Right ventricle myocardium inferior (tissue), 1 donor: Measurements from ENCODE around the gene TFAP2C. TPM values are rescaled to one million over a fixed set of nuclear protein-coding genes. Genes with fewer than 3 reads are reported as not detected.

Experiments used
- ATAC-seq: fragments of 200-7000 bp; cut with Tn5 transposase; one replicate; pipeline ENCODE4 v1.9.1; 2020; ENCODE audit warnings: mild to moderate bottlenecking, moderate library complexity
- DNase-seq: peaks from one replicate; pipeline ENCODE4 v3.0.0; 2021; ENCODE audit errors: missing footprints
- intact Hi-C: fragments of 100-400 bp; cut with DNase I; formaldehyde crosslinking; loops from one replicate; pipeline ENCODE4 v1.11.0; 2022
- long read RNA-seq: library from polyadenylated mRNA; unstranded; transcript quantifications from one replicate; pipeline ENCODE4 v2.0.0, GENCODE V29; 2021
- total RNA-seq: library from RNA; stranded (reverse); fragmentation: NEBNext Ultra II Directional; extraction: Animal tissue kit (Norgen Biotek cat#: 25700); gene quantifications from one replicate; pipeline ENCODE4 v1.2.1, GENCODE V29; 2021
- donor health status: DM: no; HTN: yes; CAD: no; lungs with severe emphysema.

Gene TFAP2C
- total RNA-seq, result 0.22 TPM
- long read RNA-seq, result 0 reads

DNA sequence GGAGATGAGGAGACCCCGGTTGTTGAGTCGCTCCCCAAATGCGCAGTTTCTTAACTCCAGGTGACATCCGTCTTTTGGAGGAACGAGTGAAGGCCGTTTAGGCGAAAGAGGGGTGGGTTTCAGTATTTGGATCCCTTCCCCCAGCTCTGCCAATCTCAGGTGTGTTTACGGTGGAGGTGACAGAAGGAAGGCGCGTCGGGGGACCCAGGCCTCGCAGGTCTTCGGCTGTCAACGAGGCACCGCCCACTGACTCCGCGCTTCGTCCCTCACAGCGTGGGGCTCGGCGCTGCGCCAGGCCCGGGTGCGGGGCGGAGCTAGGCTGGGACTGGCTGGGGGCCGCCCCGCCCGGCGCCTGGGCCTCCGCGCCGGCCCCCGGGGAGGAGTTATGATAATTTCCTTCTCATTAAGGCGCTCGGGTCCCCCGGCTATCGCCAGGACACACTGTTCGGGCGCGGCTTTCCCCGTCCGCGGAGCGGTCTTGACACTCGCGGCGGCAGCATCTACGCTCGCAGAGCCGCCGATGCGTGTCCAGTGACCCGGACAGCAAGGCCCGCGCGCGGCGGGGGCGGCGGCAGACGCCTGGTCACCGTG is at the start of gene TFAP2C:
TSS of gene TFAP2C (plus strand) at position 434 of the 591 bp plus-strand sequence. CDS start 239 bp downstream, outside the sequence.
- ATAC-seq, result peak; percentile 84
- peak; percentile 80 for DNase-seq
- intact Hi-C loops, result no loop called here

DNA sequence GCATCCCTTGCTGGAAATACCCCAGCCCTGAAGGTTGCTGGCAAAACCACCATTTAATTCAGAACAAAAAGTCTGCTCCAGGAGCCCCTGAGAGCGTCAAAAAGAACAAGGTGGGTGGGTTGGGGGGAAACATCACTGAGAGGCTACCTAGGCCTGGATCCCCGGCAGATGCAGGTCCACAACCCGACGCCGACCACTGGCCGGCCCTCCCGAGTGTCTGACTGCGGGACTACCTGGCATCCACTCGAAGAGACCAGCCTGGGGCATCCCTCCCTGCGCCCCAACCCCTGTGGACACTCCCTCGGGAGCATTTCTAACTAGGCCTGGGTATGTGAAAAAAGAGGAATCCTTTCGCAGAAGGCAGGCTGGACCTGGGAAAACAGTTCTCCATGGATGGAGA is 48.9 kb upstream of the TFAP2C start:
- ATAC-seq, result no peak
- no peak for DNase-seq
- intact Hi-C loops, result no loop called here

DNA sequence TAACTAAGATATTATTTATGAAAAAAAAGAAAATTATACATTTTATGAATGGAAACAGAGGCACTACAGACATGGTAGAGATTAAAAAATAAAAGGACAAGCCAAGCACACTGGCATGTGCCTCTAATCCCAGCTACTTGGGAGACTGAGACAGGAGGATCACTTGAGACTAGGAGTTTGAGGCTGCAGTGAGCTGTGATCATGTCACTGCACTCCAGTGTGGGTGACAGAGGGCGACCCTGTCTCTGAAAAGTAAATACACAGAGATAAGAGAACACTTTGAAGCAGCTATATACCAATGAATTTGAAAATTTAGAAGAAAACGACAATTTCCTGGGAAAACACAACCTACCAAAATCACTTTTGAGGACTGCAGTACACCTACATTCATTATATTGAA is 47.4 kb upstream of the TFAP2C start:
- DNase-seq (no peak), ATAC-seq (no peak)
- intact Hi-C loops, result no loop called here

DNA sequence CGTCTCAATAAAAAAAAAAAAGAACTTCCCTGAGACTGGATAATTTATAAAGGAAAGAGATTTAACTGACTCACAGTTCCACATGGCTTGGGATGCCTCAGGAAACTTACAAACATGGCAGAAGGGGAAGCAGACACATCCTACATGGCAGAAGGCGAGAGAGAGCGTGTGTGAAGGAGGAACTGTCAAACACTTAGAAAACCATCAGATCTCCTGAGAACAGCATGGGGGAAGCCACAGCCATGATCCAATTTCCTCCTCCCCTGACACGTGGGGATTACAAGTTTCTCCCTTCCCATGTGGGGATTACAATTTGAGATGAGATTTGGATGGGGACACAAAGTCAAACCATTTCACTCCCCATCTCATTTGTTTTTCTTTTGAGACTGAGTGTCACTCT is 46.6 kb upstream of the TFAP2C start:
- intact Hi-C loops, result no loop called here
- ATAC-seq, result no peak

DNA sequence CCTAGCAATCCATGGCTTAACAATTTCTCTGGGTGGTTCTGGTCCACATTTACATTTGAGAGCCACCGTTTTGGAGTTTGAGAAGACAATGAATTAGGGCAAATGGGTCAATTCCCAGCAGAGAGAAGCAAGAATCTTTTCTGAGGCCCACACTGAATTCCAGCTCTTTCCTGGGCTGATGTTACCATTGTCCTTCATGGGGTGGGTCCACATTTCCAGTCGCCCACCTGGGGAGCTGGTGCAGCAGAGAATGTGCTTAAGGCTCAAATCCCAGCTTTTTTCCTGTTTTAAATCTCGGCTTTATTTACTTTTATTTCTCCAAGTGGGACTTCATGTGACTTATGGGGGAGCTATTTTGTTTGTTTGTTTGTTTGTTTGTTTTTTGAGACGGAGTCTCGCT is 44.2 kb upstream of the TFAP2C start:
- DNase-seq, result no peak
- no peak for ATAC-seq
- intact Hi-C loops, result no loop called here

More for the DNA sequence above, 46.6 kb upstream of the TFAP2C start:
- DNase-seq, result no peak

DNA sequence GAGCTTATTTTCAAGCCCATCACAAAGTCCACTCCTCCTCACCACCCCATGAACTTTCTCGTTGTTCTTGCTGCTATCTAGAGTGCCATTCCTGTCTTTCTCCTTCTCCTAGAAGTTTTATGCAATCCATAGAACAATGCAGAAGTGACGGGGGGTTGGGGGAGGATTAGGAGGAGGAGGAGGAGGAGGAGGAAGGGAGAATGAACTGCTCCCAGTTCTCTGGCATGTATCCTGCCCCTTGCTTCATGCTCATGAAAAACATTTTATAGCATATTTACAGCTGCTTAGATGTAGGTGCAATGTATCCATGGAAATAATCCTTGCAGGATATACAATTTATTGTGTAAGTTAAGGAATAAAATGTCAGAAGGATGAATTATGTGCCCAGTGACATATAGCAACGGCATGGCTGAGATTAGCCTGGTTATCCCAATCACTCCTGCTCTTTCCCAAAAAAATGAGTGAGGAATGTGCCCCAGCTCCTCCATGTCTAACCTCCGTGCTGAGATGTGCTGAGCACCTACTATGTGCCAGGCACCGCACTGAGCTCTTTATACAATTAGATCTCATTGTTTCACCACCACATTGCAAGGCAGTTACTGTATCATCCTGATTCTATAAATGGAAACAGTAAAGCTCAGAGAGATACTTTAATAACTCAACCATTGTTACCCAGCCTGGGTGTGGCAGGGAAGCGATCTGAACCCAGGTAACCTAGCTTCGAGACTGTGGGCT is 41.6 kb upstream of the TFAP2C start:
- DNase-seq (no peak), ATAC-seq (no peak)
- intact Hi-C loops, result no loop called here

DNA sequence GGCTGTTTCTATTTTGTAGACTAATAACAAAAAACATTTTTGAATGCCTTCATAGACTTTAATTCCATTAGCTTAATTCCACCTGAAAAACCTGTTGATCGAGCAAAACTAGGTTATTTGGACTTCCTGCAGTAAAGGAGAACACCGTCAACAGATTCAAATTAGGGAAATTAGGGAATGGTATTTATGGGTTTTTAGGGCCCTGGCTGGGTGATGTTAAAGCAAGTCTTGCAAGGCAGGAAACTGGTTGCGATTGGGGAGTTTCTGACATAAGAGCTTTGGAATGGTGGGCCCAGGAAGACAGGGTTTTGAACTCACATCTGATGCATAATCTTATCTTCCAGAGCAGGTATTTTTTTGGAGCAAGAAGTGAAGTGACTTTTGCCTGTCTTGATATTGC is 40.1 kb upstream of the TFAP2C start:
- no peak for DNase-seq
- intact Hi-C loops, result no loop called here
- ATAC-seq, result no peak

DNA sequence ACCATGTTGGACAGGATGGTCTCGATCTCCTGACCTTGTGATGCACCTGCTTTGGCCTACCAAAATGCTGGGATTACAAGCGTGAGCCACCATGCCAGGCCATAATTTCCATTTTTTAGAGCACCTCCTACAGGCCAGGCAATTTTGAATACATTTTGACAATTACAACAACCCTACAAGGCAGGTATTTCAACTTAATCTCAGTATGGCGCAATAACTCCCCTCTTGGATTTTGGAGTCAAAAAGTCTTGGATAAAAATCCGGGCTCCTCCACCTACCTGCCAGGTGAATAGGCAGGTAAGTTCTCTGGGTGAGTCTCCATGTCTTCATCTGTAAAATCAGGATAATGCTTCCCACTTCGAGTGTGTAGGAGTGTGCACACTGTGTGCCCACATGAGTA is 39.5 kb upstream of the TFAP2C start:
- intact Hi-C loops, result no loop called here
- ATAC-seq (no peak), DNase-seq (no peak)

DNA sequence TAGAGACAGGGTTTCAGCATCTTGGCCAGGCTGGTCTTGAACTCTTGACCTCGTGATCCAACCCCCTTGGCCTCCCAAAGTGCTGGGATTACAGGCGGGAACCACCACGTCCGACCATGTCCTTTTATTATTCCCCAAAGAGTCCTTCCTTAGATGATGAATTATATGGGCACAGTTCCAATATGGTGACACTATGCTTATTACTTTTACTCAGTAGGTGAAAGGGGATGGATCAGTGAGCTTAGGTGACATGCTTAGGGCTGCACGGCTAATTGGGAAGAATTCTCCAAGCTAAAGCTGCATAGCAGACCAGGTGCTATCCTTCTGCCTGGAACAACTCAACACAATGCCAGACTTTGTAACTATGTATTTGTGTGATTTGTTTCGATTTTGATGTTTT is 38.2 kb upstream of the TFAP2C start:
- DNase-seq (no peak), ATAC-seq (no peak)
- intact Hi-C loops, result no loop called here

DNA sequence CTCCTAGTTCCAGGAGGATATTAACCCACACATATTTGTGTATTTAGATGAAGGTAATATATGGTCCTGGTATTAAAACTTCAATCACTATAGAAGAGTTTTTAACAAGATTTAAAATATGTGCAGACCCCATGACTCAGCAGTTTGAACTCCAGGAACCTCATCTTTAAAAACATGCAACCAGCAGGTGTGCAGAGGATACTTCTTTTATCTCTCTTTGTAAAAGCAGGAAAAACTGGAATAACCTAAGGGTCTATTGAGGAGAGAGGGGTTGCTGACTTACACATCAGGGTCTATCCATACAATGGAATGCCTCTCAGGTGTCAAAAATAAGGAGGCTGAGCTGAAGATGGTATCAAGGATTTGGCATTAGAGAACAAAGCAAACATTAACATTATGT is 36.9 kb upstream of the TFAP2C start:
- no peak for DNase-seq
- intact Hi-C loops, result no loop called here
- ATAC-seq, result no peak

DNA sequence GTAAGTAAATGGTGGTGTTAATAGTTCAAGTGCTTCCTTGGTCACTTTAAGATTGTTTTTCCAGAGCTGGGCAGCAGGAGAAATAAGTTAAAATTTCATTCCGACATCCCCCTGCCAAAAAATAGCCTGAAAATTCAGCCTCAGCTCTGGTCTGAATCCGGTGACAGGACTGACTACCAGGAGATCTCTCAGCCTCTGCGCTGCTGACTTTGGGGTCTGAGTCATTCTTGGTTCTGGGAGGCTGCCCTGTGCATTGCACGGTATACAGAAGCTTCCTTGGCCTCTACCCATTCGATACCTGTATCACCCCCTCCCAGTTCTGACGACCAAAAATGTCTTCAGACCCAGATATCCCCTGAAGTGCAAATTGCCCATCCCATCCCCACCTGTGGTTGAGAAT is 36.3 kb upstream of the TFAP2C start:
- DNase-seq (no peak), ATAC-seq (no peak)
- intact Hi-C loops, result no loop called here

DNA sequence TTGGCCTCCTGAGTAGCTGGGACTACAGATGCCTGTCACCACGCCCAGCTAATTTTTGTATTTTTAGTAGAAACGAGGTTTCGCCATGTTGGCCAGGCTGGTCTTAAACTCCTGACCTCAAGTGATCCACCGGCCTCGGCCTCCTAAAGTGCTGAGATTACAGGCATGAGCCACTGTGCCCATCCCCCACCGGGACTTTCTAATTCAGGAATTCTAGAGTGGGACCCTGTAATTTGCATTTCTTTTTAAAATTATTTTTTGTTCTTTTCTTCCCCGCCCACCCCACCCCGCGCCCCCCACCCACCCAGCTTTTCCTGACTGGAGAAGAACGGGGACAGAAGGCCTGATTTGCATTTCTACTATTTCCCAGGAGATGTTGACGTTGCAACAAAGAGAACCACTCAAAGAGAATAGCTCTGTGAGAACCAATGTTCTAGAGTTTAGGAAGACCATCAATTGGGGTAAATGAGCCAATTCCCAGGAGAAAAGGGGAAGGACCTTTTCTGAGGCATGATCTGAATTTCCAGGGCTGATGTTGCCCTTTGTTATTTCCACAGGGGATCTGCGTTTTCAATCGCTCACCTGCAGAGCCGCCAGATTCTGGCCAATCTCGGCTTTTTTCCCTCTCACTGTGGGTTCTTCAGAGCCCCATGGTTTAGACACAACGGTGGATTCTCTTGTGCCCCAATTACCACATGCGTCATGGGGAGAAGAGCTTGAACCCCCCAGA is 33.2 kb upstream of the TFAP2C start:
- intact Hi-C loops, result no loop called here
- DNase-seq (no peak), ATAC-seq (no peak)

DNA sequence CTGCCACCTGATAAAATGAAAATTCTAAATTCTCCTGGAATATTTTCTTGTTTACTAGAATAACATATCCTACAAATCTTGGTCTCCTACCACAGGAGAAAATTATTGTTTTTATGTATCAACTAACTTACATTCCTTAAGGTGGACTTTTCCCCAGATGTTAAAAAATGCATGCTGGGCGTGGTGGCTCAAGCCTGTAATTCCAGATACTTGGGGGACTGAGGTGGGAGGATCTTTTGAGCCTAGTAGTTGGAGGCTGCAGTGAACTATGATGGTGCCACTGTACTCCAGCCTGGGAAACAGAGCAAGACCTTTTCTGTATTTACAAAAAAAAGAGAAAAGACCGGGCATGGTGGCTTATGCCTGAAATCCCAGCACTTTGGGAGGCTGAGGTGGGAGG is 27.9 kb upstream of the TFAP2C start:
- DNase-seq (no peak), ATAC-seq (no peak)
- intact Hi-C loops, result no loop called here

DNA sequence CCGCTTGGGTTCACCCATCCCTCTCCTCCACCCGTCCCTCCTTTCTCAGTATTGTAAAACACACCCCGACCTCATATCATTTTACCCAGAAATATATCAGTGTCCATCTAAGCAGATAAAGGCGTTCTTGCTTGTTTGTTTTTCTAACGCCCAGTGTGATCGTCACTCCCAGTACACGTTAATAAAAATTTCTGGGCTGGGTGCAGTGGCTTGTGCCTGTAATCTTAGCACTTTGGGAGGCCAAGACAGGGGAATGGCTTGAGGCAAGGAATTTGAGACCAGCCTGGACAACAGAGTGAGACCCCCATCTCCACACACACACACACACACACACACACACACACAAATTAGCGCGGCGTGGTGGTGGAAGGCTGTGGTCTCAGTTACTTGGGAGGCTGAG is 24.4 kb upstream of the TFAP2C start:
- intact Hi-C loops, result no loop called here
- ATAC-seq (no peak), DNase-seq (no peak)

DNA sequence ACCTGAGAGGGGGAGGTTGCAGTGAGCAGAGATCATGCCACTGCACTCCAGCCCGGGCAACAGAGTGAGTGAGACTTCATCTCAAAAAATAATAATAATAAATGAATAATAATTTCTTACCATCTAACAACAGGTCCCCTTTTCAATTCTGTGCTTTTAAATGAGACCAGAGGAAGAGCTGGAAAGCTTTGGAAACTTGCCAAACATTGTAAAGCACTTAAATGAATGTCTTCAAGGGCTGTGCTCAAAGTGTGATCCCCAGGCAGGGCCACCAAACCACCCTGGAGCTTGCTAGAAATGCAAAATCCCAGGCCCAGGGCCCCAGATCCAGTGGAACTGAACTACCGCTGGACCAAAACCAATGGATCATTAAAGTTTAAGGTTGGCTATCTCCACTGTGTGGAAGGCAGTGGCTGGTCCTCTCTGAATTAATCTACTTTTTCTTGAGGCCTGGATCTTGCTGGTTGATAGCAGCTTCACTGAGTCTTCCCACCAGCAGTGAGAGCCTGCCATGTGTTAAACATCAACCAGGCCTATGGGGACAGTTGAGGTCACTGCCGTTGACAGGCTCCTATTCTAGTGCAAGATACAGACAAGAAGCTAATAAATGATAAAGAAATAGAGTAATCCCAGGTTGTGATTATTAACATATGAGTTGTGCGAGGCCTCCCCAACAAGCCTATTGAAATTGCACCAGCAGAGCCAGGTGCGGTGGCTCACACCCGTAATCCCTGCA is 23.7 kb upstream of the TFAP2C start:
- intact Hi-C loops, result no loop called here
- no peak for ATAC-seq

DNA sequence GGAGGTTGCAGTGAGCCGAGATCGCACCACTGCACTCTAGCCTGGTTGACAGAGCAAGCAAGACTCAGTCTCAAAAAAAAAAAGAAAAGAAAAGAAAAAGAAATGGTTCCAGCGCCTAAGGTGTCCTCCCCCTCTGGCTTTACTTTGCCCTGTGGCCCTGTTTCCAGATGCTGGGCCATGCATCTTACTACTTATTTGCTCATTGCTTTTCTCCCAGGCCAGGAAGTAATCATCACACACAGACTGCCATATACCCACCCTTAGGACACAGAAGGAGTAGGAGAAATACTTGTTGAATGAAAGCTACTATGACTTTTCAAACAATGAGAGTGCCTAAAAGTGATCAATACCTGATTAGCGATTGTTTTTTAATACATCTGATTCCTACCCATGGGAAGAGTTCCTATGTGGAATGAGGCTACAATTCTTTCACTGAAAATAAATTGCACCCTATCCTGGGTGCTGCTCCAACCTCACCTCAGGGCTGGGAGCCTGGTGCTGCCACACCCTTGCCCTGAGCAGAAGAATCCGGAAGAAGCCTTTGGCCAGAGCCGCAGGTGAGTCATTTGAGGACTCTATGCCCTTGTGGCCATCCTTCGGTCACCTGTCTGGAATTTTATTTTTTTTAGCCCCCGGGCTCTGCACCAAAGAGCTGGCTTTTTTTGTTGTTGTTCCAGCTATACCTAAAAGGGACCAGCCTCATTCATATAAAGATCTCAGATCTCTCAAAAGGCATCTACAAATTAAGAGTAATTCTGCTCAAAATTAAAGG is 22.7 kb upstream of the TFAP2C start:
- ATAC-seq (no peak), DNase-seq (no peak)
- intact Hi-C loops, result no loop called here

More for the DNA sequence above, 23.7 kb upstream of the TFAP2C start:
- DNase-seq, result no peak

DNA sequence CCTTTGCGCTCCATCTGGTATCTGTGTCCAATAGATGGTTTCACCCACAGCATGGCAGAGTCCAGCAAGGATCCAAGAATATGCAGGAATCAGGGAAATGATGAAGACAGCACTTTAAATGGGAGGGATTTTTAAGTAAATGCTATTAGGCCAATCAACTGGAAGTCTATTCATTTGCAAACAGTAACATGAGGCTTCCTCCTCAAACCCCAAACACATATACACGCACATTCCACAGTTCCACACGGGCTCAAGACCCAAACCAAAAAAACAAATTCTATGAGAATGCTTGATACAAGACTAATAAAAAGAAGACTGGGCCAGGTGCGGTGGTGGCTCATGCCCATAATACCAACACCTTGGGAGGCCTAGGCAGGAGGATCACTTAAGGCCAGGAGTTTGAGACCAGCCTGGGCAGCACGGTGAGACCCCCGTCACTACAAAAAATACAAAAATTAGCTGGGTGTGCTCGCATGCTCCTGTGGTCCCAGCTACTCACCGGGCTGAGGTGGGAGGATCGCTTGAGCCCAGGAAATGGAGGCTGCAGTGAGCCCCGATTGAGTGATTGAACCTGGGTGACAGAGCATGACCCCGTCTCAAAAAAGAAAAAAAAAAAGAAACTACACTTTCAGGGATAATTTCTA is 21.9 kb upstream of the TFAP2C start:
- ATAC-seq (no peak), DNase-seq (no peak)
- intact Hi-C loops, result no loop called here

DNA sequence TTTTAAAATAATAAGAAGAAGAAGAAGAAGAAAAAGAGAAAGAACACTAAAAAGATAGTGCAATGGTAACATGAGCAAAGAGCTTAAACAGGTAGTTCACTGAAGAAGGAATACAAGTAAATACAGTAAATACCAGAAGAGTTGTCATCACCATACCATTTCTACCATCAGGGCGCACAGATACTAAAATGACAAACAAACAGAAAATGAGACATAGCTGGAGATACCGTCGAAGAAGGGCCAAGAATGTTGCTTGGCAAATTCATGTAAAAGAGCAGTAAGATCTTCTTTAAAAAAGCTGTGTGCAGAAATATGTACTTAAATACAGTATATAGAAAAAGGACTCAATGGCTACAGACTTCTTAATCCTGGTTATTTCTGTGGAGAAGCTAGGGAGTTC is 20.7 kb upstream of the TFAP2C start:
- no peak for DNase-seq
- intact Hi-C loops, result no loop called here
- no peak for ATAC-seq
